ENCODE measurements around the gene CASK. TPM values are rescaled to one million over a fixed set of nuclear protein-coding genes. Genes with fewer than 3 reads are reported as not detected.
"Not testable (repeated sequence)": the region's sequence is repeated elsewhere in the genome, so short reads cannot be mapped to it uniquely, and the experiment has no call there.

CASK gene
- total RNA-seq, 2 donors from 2014 or later: 15.0 to 17.0 TPM

DNA sequence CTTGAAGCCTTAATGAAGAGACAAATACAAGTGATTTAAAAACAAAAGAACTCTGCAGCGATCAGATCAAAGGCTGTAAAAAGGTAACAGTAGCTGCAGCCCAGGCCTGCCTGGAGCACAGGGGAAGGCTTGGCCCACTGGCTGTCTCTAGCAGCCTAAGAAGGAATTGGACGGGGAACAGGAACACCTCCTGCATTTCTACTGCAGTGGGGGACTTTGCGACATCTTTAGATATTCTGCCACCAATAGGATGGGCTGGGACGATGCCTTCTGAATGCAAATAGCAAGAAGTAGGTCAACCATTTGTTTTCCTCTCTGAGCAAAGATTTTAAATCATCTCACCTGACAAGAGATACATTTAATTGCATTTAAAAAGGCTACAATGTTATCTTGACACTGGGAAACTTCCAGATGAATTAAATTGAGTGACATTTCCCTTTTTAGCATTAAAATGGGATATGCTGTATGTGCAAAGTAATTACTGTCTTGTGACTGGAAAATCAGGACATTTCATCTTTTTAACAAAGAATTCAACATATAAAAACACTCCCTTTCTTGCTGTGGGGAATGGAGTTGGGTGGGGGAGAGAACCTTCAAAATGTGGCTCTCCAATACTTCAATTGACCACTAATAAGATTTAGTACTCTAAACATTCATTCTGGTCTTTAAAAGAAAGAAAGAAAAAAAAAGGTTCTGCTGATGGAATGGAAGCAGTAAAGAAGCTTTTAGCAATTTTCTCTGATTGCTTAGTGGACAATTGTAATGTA lies 406.2 kb downstream of the CASK start:
- H3K9me3 ChIP-seq: no peaks in the 10 kb centered on the region
- no peak for DNase-seq (ENCODE audit: low spot score)
- no peaks in the 10 kb centered on the region for H3K27me3 ChIP-seq
- no peaks in the 10 kb centered on the region for H3K36me3 ChIP-seq
- no peak overlapping the region for H3K4me3 ChIP-seq
- TF ChIP-seq, protein P1, sequence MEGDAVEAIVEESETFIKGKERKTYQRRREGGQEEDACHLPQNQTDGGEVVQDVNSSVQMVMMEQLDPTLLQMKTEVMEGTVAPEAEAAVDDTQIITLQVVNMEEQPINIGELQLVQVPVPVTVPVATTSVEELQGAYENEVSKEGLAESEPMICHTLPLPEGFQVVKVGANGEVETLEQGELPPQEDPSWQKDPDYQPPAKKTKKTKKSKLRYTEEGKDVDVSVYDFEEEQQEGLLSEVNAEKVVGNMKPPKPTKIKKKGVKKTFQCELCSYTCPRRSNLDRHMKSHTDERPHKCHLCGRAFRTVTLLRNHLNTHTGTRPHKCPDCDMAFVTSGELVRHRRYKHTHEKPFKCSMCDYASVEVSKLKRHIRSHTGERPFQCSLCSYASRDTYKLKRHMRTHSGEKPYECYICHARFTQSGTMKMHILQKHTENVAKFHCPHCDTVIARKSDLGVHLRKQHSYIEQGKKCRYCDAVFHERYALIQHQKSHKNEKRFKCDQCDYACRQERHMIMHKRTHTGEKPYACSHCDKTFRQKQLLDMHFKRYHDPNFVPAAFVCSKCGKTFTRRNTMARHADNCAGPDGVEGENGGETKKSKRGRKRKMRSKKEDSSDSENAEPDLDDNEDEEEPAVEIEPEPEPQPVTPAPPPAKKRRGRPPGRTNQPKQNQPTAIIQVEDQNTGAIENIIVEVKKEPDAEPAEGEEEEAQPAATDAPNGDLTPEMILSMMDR (IDR thresholded peaks at IDR 0.05): no peak
- H3K27ac ChIP-seq: no peak overlapping the region
- H3K4me1 ChIP-seq: no peaks in the 10 kb centered on the region

DNA sequence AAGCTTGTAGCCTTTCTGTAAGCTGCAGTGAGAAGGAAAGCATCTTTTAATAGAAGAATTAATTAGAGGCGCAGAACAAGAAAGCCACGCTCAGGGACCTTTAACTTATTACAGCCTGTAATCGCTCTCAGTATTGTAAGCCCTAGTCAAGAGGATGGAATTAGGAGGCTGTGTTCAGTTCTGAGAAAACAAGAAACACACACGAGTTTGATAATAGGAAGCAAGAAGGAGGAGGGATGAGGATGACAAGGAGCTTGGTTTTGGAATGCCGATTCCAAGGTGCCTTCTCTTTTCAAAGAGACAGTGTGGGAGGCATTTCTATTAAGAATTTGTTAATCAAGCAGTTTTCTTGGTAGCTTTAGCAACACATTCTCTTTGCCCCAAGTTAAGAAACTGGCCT lies 406.9 kb downstream of the CASK start:
- Histone ChIP-seq H3K4me1 (no peaks in the 10 kb centered on the region), H3K27ac (no peak overlapping the region), H3K36me3 (no peaks in the 10 kb centered on the region), H3K4me3 (no peak overlapping the region), H3K27me3 (no peaks in the 10 kb centered on the region), H3K9me3 (no peaks in the 10 kb centered on the region)
- no peak for DNase-seq (ENCODE audit: low spot score)
- TF ChIP-seq, protein P1 (IDR thresholded peaks at IDR 0.05): no peak

DNA sequence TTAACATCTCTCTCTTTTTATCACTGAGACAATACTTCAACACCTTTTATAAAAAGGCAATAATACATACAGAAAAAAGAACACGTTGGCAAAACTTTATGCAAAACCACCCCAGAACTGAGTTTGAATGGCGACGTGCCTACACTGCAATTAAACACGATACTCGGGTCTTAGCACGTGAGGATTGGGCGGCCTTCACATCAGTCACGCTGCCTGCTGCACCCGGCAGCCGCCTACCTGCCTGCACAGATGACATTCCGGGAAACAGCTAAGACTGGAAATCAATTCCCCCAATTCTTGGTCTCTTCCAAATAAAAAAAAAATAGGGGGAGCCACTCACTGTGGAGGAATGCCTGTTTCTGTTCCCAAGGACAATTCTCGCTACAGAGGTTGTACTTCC lies 408.0 kb downstream of the CASK start:
- DNase-seq (ENCODE audit: low spot score): no peak
- Histone ChIP-seq H3K4me3 (no peak overlapping the region), H3K9me3 (no peaks in the 10 kb centered on the region), H3K27me3 (no peaks in the 10 kb centered on the region), H3K36me3 (no peaks in the 10 kb centered on the region), H3K27ac (no peak overlapping the region), H3K4me1 (no peaks in the 10 kb centered on the region)
- TF ChIP-seq, protein P1 (IDR thresholded peaks at IDR 0.05): no peak

DNA sequence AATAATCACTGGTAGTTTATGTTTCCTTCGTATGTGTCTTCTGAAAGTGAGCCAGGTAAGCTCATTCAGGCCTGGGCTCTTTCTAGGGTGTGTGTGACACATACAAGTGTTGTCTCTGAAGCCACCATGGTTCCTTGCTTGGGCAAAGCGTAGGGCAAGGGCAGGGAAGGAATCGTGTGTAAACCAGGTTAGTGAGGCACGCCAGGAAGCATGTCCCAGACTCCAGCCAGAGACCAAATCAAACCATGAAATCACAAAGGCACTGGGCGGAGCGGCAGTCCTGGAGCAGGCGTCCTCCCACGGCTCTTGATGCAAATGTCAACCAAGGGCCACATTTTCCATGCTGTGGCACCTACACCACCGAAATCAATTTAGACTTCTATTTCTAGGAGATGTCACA lies 409.2 kb downstream of the CASK start:
- Histone ChIP-seq H3K27ac (no peak overlapping the region), H3K9me3 (no peaks in the 10 kb centered on the region), H3K36me3 (no peaks in the 10 kb centered on the region), H3K4me1 (no peaks in the 10 kb centered on the region), H3K27me3 (no peaks in the 10 kb centered on the region), H3K4me3 (no peak overlapping the region)
- TF ChIP-seq, protein P1 (IDR thresholded peaks at IDR 0.05): no peak
- DNase-seq (ENCODE audit: low spot score): no peak

DNA sequence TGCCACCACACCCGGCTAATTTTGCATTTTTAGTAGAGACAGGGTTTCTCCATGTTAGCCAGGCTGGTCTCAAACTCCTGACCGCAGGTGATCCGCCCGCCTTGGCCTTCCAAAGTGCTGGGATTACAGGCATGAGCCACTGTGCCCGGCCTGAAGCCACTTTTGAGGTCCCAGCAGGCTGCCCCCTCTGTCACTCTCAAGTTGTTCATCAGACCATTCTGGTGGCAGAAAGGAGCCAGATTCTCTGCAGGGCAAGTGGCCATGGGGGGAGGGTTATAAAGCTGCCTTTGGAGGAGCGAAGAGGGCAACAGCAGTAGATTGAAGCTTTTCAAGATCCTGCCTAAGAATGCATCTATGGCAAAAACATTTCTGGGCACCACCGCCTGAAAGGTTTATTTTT lies 410.5 kb downstream of the CASK start:
- not testable (repeated sequence) for H3K4me3 ChIP-seq; H3K27me3 ChIP-seq; H3K9me3 ChIP-seq; H3K27ac ChIP-seq; DNase-seq (ENCODE audit: low spot score); H3K4me1 ChIP-seq; H3K36me3 ChIP-seq

DNA sequence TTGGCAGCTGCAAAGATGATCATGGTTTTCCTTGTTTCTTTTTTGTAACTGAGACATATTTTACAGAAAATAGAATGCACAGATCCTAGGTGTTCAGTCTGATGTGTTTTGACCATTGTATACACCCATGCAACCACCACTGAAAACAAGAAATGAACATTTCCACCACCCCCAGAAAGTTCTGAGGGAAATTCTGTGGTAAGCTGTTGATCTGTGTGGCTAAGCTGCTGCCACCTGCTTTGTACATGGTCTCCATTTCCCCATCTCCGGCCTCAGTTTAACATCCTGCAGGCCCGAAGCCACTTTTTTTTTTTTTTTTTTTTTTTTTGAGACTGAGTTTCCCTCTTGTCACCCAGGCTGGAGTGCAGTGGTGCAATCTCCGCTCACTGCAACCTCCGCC lies 411.0 kb downstream of the CASK start:
- Histone ChIP-seq H3K9me3 (no peaks in the 10 kb centered on the region), H3K4me3 (no peak overlapping the region), H3K27ac (no peak overlapping the region), H3K4me1 (no peaks in the 10 kb centered on the region), H3K36me3 (no peaks in the 10 kb centered on the region), H3K27me3 (no peaks in the 10 kb centered on the region)
- TF ChIP-seq, protein P1 (IDR thresholded peaks at IDR 0.05): no peak
- DNase-seq (ENCODE audit: low spot score): no peak
